ENCODE data around the gene UGGT2. TPM values are rescaled to one million over a fixed set of nuclear protein-coding genes. Genes with fewer than 3 reads are reported as not detected.
"Not testable (repeated sequence)": the region's sequence is repeated elsewhere in the genome, so short reads cannot be mapped to it uniquely, and the experiment has no call there.

UGGT2 gene
- total and polyA plus RNA-seq, 12 donors, result 10.7 to 60.6 (median 21.9) TPM

GRCh38 chr13:95781016-95781415 is 272.2 kb downstream of the UGGT2 start:
- Histone ChIP-seq H3K27ac (no peak overlapping the region), H3K4me3 (no peak overlapping the region), H3K27me3 (no peaks in the 10 kb centered on the region), H3K9me3 (replicated peaks in 1 of 3) (no peaks in the 10 kb centered on the region), H3K4me1 (replicated peaks in 1 of 2) (no peaks in the 10 kb centered on the region), H3K36me3 (replicated peaks in 1 of 2) (no peaks in the 10 kb centered on the region)
- TF ChIP-seq POLR2A (IDR thresholded peaks at IDR 0.05), result no peak
- TF ChIP-seq, protein P1, sequence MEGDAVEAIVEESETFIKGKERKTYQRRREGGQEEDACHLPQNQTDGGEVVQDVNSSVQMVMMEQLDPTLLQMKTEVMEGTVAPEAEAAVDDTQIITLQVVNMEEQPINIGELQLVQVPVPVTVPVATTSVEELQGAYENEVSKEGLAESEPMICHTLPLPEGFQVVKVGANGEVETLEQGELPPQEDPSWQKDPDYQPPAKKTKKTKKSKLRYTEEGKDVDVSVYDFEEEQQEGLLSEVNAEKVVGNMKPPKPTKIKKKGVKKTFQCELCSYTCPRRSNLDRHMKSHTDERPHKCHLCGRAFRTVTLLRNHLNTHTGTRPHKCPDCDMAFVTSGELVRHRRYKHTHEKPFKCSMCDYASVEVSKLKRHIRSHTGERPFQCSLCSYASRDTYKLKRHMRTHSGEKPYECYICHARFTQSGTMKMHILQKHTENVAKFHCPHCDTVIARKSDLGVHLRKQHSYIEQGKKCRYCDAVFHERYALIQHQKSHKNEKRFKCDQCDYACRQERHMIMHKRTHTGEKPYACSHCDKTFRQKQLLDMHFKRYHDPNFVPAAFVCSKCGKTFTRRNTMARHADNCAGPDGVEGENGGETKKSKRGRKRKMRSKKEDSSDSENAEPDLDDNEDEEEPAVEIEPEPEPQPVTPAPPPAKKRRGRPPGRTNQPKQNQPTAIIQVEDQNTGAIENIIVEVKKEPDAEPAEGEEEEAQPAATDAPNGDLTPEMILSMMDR (IDR thresholded peaks at IDR 0.05), result no peak
- DNase-seq, result no peak
- intact Hi-C loops (cut with DNase I), result no loop called here
- WGBS, 4 donors, result 89 to 96% (median 93%) methylated on average over 6 of the region's 6 CpGs

DNA sequence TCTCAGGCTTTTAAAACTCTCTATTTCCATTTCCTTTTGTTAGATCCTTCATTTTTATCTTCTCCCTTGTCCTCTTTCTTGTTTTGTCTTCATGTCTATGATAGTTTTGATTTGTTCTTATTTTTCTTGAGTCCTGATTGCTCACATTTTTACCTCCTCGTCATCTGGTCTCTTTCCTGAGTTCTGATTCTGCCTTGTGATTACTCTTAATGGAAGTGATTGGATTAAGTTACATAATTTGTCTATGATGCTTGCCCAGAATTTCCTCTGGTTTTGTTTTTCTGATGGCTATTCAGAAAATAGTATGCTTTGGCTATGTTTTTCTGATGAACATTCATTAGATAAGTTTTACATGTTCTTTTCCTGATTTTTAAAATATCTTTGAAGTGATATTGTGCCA is 273.7 kb downstream of the UGGT2 start:
- H3K9me3 ChIP-seq (replicated peaks in 1 of 3), result no peaks in the 10 kb centered on the region
- no peak for DNase-seq
- H3K36me3 ChIP-seq (replicated peaks in 1 of 2), result no peaks in the 10 kb centered on the region
- no peaks in the 10 kb centered on the region for H3K27me3 ChIP-seq
- intact Hi-C loops (cut with DNase I), result no loop called here
- H3K4me3 ChIP-seq, result no peak overlapping the region
- WGBS, 4 donors, result 86 to 95% (median 89%) methylated on average over 1 of the region's 1 CpG
- TF ChIP-seq POLR2A (IDR thresholded peaks at IDR 0.05), result no peak
- TF ChIP-seq, protein P1 (IDR thresholded peaks at IDR 0.05), result no peak
- no peak overlapping the region for H3K27ac ChIP-seq
- H3K4me1 ChIP-seq (replicated peaks in 1 of 2), result no peaks in the 10 kb centered on the region

- intact Hi-C loops (cut with DNase I), result no loop called here
- H3K36me3 ChIP-seq (replicated peaks in 1 of 2), result no peaks in the 10 kb centered on the region
- no peak for TF ChIP-seq POLR2A (IDR thresholded peaks at IDR 0.05)
- TF ChIP-seq, protein P1 (IDR thresholded peaks at IDR 0.05), result no peak
- H3K4me1 ChIP-seq (replicated peaks in 1 of 2), result no peaks in the 10 kb centered on the region
- no peak overlapping the region for H3K27ac ChIP-seq
- no peaks in the 10 kb centered on the region for H3K27me3 ChIP-seq
- no peak for DNase-seq
- no peaks in the 10 kb centered on the region for H3K9me3 ChIP-seq (replicated peaks in 1 of 3)
- no peak overlapping the region for H3K4me3 ChIP-seq
- WGBS, 4 donors, result 92 to 97% (median 95%) methylated on average over 4 of the region's 4 CpGs
These were observed 281.3 kb downstream of the UGGT2 start for GRCh38 chr13:95771905-95772304.

DNA sequence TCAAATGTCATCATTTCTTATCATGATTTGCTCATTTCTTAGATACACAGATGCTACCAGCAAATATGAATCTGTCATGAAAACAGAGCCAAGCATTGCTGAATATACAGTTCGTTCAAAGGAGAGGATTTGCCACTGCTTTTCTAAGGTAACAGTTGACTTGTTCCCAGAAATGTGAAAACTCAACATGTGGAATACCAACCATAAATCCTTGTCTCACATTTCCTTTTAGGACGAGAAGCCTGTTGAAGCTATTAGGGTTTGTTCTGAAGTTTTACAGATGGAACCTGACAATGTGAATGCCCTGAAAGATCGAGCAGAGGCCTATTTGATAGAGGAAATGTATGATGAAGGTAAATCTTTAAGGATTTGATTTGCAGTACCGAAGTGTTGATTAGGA is 289.6 kb downstream of the UGGT2 start:
- Histone ChIP-seq H3K4me3 (no peak overlapping the region), H3K27ac (no peak overlapping the region), H3K4me1 (replicated peaks in 1 of 2) (no peaks in the 10 kb centered on the region), H3K9me3 (replicated peaks in 1 of 3) (no peaks in the 10 kb centered on the region), H3K36me3 (replicated peaks in 1 of 2) (no peaks in the 10 kb centered on the region), H3K27me3 (no peaks in the 10 kb centered on the region)
- no peak for DNase-seq
- intact Hi-C loops (cut with DNase I), result no loop called here
- no peak for TF ChIP-seq POLR2A (IDR thresholded peaks at IDR 0.05)
- TF ChIP-seq, protein P1 (IDR thresholded peaks at IDR 0.05), result no peak
- WGBS, 4 donors, result 90 to 93% (median 92%) methylated on average over 4 of the region's 4 CpGs

GRCh38 chr13:95762626-95763025 is 290.6 kb downstream of the UGGT2 start:
- intact Hi-C loops (cut with DNase I); H3K36me3 ChIP-seq (replicated peaks in 1 of 2); H3K27me3 ChIP-seq; H3K4me3 ChIP-seq; DNase-seq; H3K27ac ChIP-seq; H3K4me1 ChIP-seq (replicated peaks in 1 of 2); H3K9me3 ChIP-seq (replicated peaks in 1 of 3): not testable (repeated sequence)
- 84 to 93% (median 88%) methylated on average over 3 of the region's 3 CpGs for WGBS, 4 donors

Measured in adrenal gland (tissue), 12 donors.